ENCODE measurements around the gene PTMA.

PTMA gene

GRCh38 chr2:231677632-231678104, 30.7 kb upstream of the PTMA start:
- no peak for TF ChIP-seq TAF1 (IDR thresholded peaks at IDR 0.05; ENCODE audit: borderline replicate concordance, insufficient read depth, low read length)
- TF ChIP-seq POLR2AphosphoS5 (IDR thresholded peaks at IDR 0.05; ENCODE audit: low read depth, low read length), result no peak
- TF ChIP-seq FOXP2 (optimal IDR thresholded peaks at IDR 0.05; ENCODE audit: borderline replicate concordance, extremely low read depth, extremely low read length, insufficient read depth), result no peak
- no peak for TF ChIP-seq SIN3A (IDR thresholded peaks at IDR 0.05; ENCODE audit: borderline replicate concordance, insufficient read depth, low read length)
- TF ChIP-seq REST (IDR thresholded peaks at IDR 0.05; ENCODE audit: insufficient read depth in 1 of 2, low read depth in 2 of 2, low read length in 2 of 2), result no peak

GRCh38 chr2:231679908-231680284, 28.4 kb upstream of the PTMA start:
- TF ChIP-seq POLR2AphosphoS5 (IDR thresholded peaks at IDR 0.05; ENCODE audit: low read depth, low read length) (no peak), REST (IDR thresholded peaks at IDR 0.05; ENCODE audit: insufficient read depth in 1 of 2, low read depth in 2 of 2, low read length in 2 of 2) (no peak), FOXP2 (optimal IDR thresholded peaks at IDR 0.05; ENCODE audit: borderline replicate concordance, extremely low read depth, extremely low read length, insufficient read depth) (no peak), TAF1 (IDR thresholded peaks at IDR 0.05; ENCODE audit: borderline replicate concordance, insufficient read depth, low read length) (no peak), SIN3A (IDR thresholded peaks at IDR 0.05; ENCODE audit: borderline replicate concordance, insufficient read depth, low read length) (no peak)

GRCh38 chr2:231680285-231680991, 27.9 kb upstream of the PTMA start:
- TF ChIP-seq FOXP2 (optimal IDR thresholded peaks at IDR 0.05; ENCODE audit: borderline replicate concordance, extremely low read depth, extremely low read length, insufficient read depth) (no peak), SIN3A (IDR thresholded peaks at IDR 0.05; ENCODE audit: borderline replicate concordance, insufficient read depth, low read length) (no peak), TAF1 (IDR thresholded peaks at IDR 0.05; ENCODE audit: borderline replicate concordance, insufficient read depth, low read length) (no peak), REST (IDR thresholded peaks at IDR 0.05; ENCODE audit: insufficient read depth in 1 of 2, low read depth in 2 of 2, low read length in 2 of 2) (no peak), POLR2AphosphoS5 (IDR thresholded peaks at IDR 0.05; ENCODE audit: low read depth, low read length) (no peak)

GRCh38 chr2:231680992-231681852, 27.1 kb upstream of the PTMA start:
- TF ChIP-seq FOXP2 (optimal IDR thresholded peaks at IDR 0.05; ENCODE audit: borderline replicate concordance, extremely low read depth, extremely low read length, insufficient read depth), result no peak
- no peak for TF ChIP-seq POLR2AphosphoS5 (IDR thresholded peaks at IDR 0.05; ENCODE audit: low read depth, low read length)
- TF ChIP-seq REST (IDR thresholded peaks at IDR 0.05; ENCODE audit: insufficient read depth in 1 of 2, low read depth in 2 of 2, low read length in 2 of 2), result no peak
- TF ChIP-seq SIN3A (IDR thresholded peaks at IDR 0.05; ENCODE audit: borderline replicate concordance, insufficient read depth, low read length), result no peak
- no peak for TF ChIP-seq TAF1 (IDR thresholded peaks at IDR 0.05; ENCODE audit: borderline replicate concordance, insufficient read depth, low read length)
